Heart right ventricle (tissue), 16 donors: ENCODE measurements around the gene BCKDHB. TPM values are rescaled to one million over a fixed set of nuclear protein-coding genes. Genes with fewer than 3 reads are reported as not detected.

Experiments
- ATAC-seq, 8 donors: fragments of 200-7000 bp; cut with Tn5 transposase; one replicate each; pipeline ENCODE4 v1.9.1; 2020; ENCODE audit warnings: mild to moderate bottlenecking in 8 of 8, moderate library complexity in 8 of 8, moderate number of reproducible peaks in 1 of 8
- DNase-seq, 2 donors: peaks; one replicate each; pipeline ENCODE4 v3.0.0-alpha.2; 2020
- H3K27ac ChIP-seq, 10 donors: fragments of 200-600 bp; sonication (generic) in 2 of 10; one replicate each; pipeline versions ENCODE4 v1.5.0 to v1.8.0; 2020 to 2022; ENCODE audit warnings: mild to moderate bottlenecking in 3 of 10
- H3K27me3 ChIP-seq, 7 donors: fragments of 200-600 bp; one replicate each; pipeline ENCODE4 v1.8.0; 2021 to 2022; ENCODE audit warnings: mild to moderate bottlenecking in 2 of 7
- H3K36me3 ChIP-seq, 9 donors: fragments of 200-600 bp; sonication (generic) in 1 of 9; one replicate each; pipeline versions ENCODE4 v1.5.0 to v1.8.0; 2020 to 2022; ENCODE audit warnings: mild to moderate bottlenecking in 2 of 9
- H3K4me1 ChIP-seq, 9 donors: fragments of 200-600 bp; sonication (generic) in 1 of 9; one replicate each; pipeline versions ENCODE4 v1.5.0 to v1.8.0; 2020 to 2022; ENCODE audit warnings: mild to moderate bottlenecking in 4 of 9
- H3K4me3 ChIP-seq, 10 donors: fragments of 200-600 bp; sonication (generic) in 2 of 10; one replicate each; pipeline versions ENCODE4 v1.5.0 to v1.8.0; 2020 to 2022; ENCODE audit warnings: mild to moderate bottlenecking in 7 of 10, moderate library complexity in 2 of 10
- H3K9me3 ChIP-seq, 11 donors: fragments of 200-600 bp in 10 of 11; sonication (generic) in 2 of 11; one replicate each; pipeline versions ENCODE4 v1.5.0 to v1.8.0; 2013 to 2022; ENCODE audit warnings: mild to moderate bottlenecking in 2 of 11, control low read depth in 1 of 11, moderate library complexity in 1 of 11
- CTCF ChIP-seq, 9 donors: fragments of 200-600 bp; sonication (generic) in 2 of 9; IDR thresholded peaks; one replicate each; pipeline versions ENCODE4 v1.5.0 to v1.8.0; 2021 to 2022; ENCODE audit warnings: antibody characterized with exemption in 9 of 9, mild to moderate bottlenecking in 5 of 9, moderate library complexity in 1 of 9
- WGBS, 2 donors: extraction: QIAGEN DNeasy Blood & Tissue Kit; methylation state at CpG; one replicate each; pipeline ENCODE4 v1.1.7; 2013; ENCODE audit warnings: inconsistent platforms in 1 of 2; 5-methylcytosine and 5-hydroxymethylcytosine counted together
- intact Hi-C, 10 donors: fragments of 100-400 bp; cut with DNase I; formaldehyde crosslinking; loops; one replicate each; pipeline versions ENCODE4 v1.11.1 to v1.14.2; 2022
- polyA plus RNA-seq, 2 donors: library from polyadenylated mRNA; stranded (reverse); fragments of 200-250 nt; gene quantifications; one replicate each; pipeline ENCODE4 v1.2.3, GENCODE V29; 2013
- total RNA-seq, 10 donors: library from RNA; stranded (reverse); fragmentation: NEBNext Ultra II Directional in 3 of 10; extraction: Animal tissue kit (Norgen Biotek cat#: 25700) in 3 of 10; gene quantifications; one replicate each; pipeline versions ENCODE4 v1.2.1 to v1.2.4, GENCODE V29; 2021 to 2023
- donor health status: Arrhythmogenic right ventricular cardiomyopathy.
- donor health status: ischemic (EF 13 %, LVEDD 7.1; RV severe dilation, severe dysfunction).
- donor health status: healthy with polysubstance abuse.
- donor health status: DM: no; HTN: yes; CAD: no.
- donor health status: DM: no; HTN: no; CAD: no.
- donor health status: ischemic (EF 25% LVEDD 6.9; RV normal size, moderate dysfunction).
- donor health status: ischemic (EF 25% LVEDD 5.7; RV mildly dilated, moderate dysfunction).
- donor health status: healthy.
- donor health status: DM: yes; HTN: yes; CAD: no.
- donor health status: Ischemic cardiomyopathy.
- donor health status: ischemic (EF 35%, LVEDD 5.7; RV mildly dilated, moderate dysfunction).
- donor health status: nonischemic (EF 11% LVEDD 7.7; RV severe dilation, severe dysfunction).
- donor health status: DM: yes; HTN: yes; CAD: no.
- donor health status: PGD.
- donor health status: ischemic (EF 29% LVEDD 5.4; RV normal size, mild dysfunction).
- donor health status: nonischemic (EF 23%, LVEDD 6.1; RV moderate dilation, normal function).

BCKDHB gene
- total and polyA plus RNA-seq, 12 donors: 7.1 to 46.4 (median 31.2) TPM

GRCh38 chr6:80340686-80341085, 234.2 kb downstream of the BCKDHB start:
- Histone ChIP-seq H3K36me3 (no peaks in the 10 kb centered on the region), H3K4me3 (no peak overlapping the region), H3K9me3 (no peaks in the 10 kb centered on the region), H3K4me1 (peaks cover 0 to 6% (median 0%) of the 10 kb centered on the region in 9 donors), H3K27ac (no peak overlapping the region), H3K27me3 (no peaks in the 10 kb centered on the region)
- TF ChIP-seq CTCF (IDR thresholded peaks at IDR 0.05): no peak
- intact Hi-C loops: loop anchor here in 1 of 10 donors (10.0 kb wide), 1 partner anchor 134 kb away; no protein-coding TSS in a partner anchor
- ATAC-seq (no peak), DNase-seq (no peak)
- WGBS, 2 donors: 77 to 86% methylated on average over 5 of the region's 5 CpGs

GRCh38 chr6:80341330-80341729, 234.9 kb downstream of the BCKDHB start:
- 57 to 65% methylated on average over 4 of the region's 4 CpGs for WGBS, 2 donors
- peaks cover 0 to 6% (median 0%) of the 10 kb centered on the region in 9 donors for H3K4me1 ChIP-seq
- no peaks in the 10 kb centered on the region for H3K9me3 ChIP-seq
- H3K27me3 ChIP-seq: no peaks in the 10 kb centered on the region
- H3K27ac ChIP-seq: no peak overlapping the region
- intact Hi-C loops: loop anchor here in 1 of 10 donors (10.0 kb wide), 1 partner anchor 133 kb away; no protein-coding TSS in a partner anchor
- no peak overlapping the region for H3K4me3 ChIP-seq
- no peak for ATAC-seq
- H3K36me3 ChIP-seq: no peaks in the 10 kb centered on the region
- no peak for TF ChIP-seq CTCF (IDR thresholded peaks at IDR 0.05)
- DNase-seq: no peak

- no peak for TF ChIP-seq CTCF (IDR thresholded peaks at IDR 0.05)
- Histone ChIP-seq H3K27me3 (no peaks in the 10 kb centered on the region), H3K36me3 (no peaks in the 10 kb centered on the region), H3K4me1 (peaks cover 0 to 15% (median 0%) of the 10 kb centered on the region in 9 donors), H3K4me3 (no peak overlapping the region), H3K27ac (no peak overlapping the region), H3K9me3 (no peaks in the 10 kb centered on the region)
- 99% methylated on average over 2 of the region's 2 CpGs for WGBS, 2 donors
- no peak for ATAC-seq
- no peak for DNase-seq
- intact Hi-C loops: loop anchor here in 1 of 10 donors (10.0 kb wide), 1 partner anchor 131 kb away; no protein-coding TSS in a partner anchor
These were observed 237.0 kb downstream of the BCKDHB start for GRCh38 chr6:80343511-80343910.

- ATAC-seq (no peak), DNase-seq (no peak)
- H3K4me3 ChIP-seq: no peak overlapping the region
- H3K9me3 ChIP-seq: no peaks in the 10 kb centered on the region
- peaks cover 0 to 15% (median 0%) of the 10 kb centered on the region in 9 donors for H3K4me1 ChIP-seq
- H3K36me3 ChIP-seq: no peaks in the 10 kb centered on the region
- H3K27ac ChIP-seq: no peak overlapping the region
- TF ChIP-seq CTCF (IDR thresholded peaks at IDR 0.05): no peak
- intact Hi-C loops: loop anchor here in 1 of 10 donors (10.0 kb wide), 1 partner anchor 128 kb away; no protein-coding TSS in a partner anchor
- WGBS, 2 donors: 93 to 100% methylated on average over 1 of the region's 1 CpG
- no peaks in the 10 kb centered on the region for H3K27me3 ChIP-seq
These were observed 240.6 kb downstream of the BCKDHB start for GRCh38 chr6:80347101-80347500.
